Erythroblast (primary cell): ENCODE measurements around the gene ANKUB1.

Experiments used
- DNase-seq, 2 experiments: peaks; one replicate each; lab custom pipeline; 2025; lab: John Stamatoyannopoulos, UW
- GATA1 ChIP-seq: IDR thresholded peaks from 2 replicates; pipeline ENCODE4 v1.6.1; 2011; ENCODE audit warnings: low read depth, mild to moderate bottlenecking, control low read depth, low read length, moderate library complexity
- POLR2A ChIP-seq: IDR thresholded peaks from 2 replicates; pipeline ENCODE4 v1.6.1; 2011; ENCODE audit warnings: mild to moderate bottlenecking, low read length

ANKUB1 gene

GRCh38 chr3:149764302-149764701 is 28.1 kb downstream of the ANKUB1 start:
- TF ChIP-seq GATA1 (no peak), POLR2A (no peak)
- no peak for DNase-seq

- no peak for DNase-seq
- TF ChIP-seq POLR2A (no peak), GATA1 (no peak)
Measured at GRCh38 chr3:149763565-149764195, 28.7 kb downstream of the ANKUB1 start.

- DNase-seq: peak in 1 of 2 experiments; percentile 8
- TF ChIP-seq GATA1 (no peak), POLR2A (no peak)
Measured at GRCh38 chr3:149753717-149754116, 38.6 kb downstream of the ANKUB1 start.

GRCh38 chr3:149752788-149753136 is 39.6 kb downstream of the ANKUB1 start:
- DNase-seq: no peak
- TF ChIP-seq POLR2A: no peak
- no peak for TF ChIP-seq GATA1

GRCh38 chr3:149752051-149752787 is 40.1 kb downstream of the ANKUB1 start, which contains the start of gene COMMD2:
TSS of gene COMMD2 (minus strand) at chr3:149752489. CDS start at chr3:149752444, 45 bp downstream.
- DNase-seq: peak; percentile 91 to 93
- TF ChIP-seq GATA1 (no peak), POLR2A (peak; percentile 83)

GRCh38 chr3:149751551-149751950 is 40.8 kb downstream of the ANKUB1 start:
- no peak for TF ChIP-seq POLR2A
- TF ChIP-seq GATA1: no peak
- peak in 1 of 2 experiments; percentile 45 for DNase-seq

GRCh38 chr3:149744606-149745005 is 47.7 kb downstream of the ANKUB1 start:
- DNase-seq: no peak
- TF ChIP-seq GATA1: no peak

GRCh38 chr3:149744151-149744550 is 48.2 kb downstream of the ANKUB1 start:
- DNase-seq: no peak
- no peak for TF ChIP-seq POLR2A
- no peak for TF ChIP-seq GATA1

GRCh38 chr3:149739396-149739795 is 53.0 kb downstream of the ANKUB1 start:
- TF ChIP-seq GATA1 (no peak), POLR2A (no peak)
- DNase-seq: no peak

- TF ChIP-seq GATA1 (no peak), POLR2A (no peak)
- DNase-seq: no peak
Measured at GRCh38 chr3:149738876-149739275, 53.5 kb downstream of the ANKUB1 start.

- no peak for TF ChIP-seq POLR2A
- peak in 1 of 2 experiments; percentile 18 for DNase-seq
Measured at GRCh38 chr3:149736953-149737205, 55.5 kb downstream of the ANKUB1 start.

GRCh38 chr3:149736175-149736952 is 56.0 kb downstream of the ANKUB1 start:
- TF ChIP-seq GATA1 (no peak), POLR2A (no peak)
- no peak for DNase-seq

- TF ChIP-seq GATA1: no peak
- TF ChIP-seq POLR2A: no peak
- no peak for DNase-seq
Measured at GRCh38 chr3:149732234-149732633, 60.1 kb downstream of the ANKUB1 start.

- no peak for TF ChIP-seq GATA1
- no peak for DNase-seq
Measured at GRCh38 chr3:149727656-149728055, 64.7 kb downstream of the ANKUB1 start.
